D341Med (cell line): Measurements from ENCODE around the gene HOXD8.

Source experiments
- DNase-seq: peaks from one replicate; pipeline ENCODE4 v3.0.0; 2012; ENCODE audit warnings: low spot score

HOXD8 gene

GRCh38 chr2:176091329-176092258, 37.9 kb upstream of the HOXD8 start:
- no peak for DNase-seq

DNA sequence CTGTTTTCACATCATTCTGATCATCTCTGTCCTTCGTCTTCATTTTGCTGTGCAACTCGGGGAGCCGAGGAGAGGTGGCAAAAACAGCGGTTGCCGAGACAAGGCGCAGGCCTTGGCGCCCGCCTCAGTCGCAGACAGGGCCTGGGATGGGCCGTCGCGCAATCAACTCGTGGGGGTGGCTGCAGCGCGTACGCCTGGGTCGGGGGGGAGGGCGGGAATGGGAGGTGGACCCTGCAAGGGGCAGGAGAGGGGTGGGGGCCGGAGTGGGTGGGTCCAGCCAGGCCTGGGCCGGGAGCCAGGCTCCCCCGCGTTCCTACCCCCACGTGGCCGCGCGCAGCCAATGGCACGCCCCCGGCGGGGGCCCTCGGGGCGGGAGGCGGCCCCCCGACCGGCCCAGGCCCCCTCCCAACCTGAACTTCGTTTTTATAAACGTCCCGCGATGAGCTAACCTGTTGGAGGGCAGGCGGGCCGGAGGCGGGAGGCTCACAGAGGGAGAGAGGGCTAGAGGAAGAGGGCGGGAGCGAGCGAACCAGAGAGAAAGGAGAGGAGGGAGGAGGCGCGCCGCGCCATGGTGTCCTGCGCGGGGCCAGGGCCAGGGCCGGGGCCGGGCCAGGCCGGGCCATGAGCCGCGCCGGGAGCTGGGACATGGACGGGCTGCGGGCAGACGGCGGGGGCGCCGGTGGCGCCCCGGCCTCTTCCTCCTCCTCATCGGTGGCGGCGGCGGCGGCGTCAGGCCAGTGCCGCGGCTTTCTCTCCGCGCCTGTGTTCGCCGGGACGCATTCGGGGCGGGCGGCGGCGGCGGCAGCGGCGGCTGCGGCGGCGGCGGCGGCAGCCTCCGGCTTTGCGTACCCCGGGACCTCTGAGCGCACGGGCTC, 37.0 kb upstream of the HOXD8 start, which contains the start of gene HOXD13:
Gene HOXD13 (plus strand): TSS at position 452 of the 875 bp plus-strand sequence. CDS start 170 bp downstream, at position 622.
- DNase-seq: no peak

DNA sequence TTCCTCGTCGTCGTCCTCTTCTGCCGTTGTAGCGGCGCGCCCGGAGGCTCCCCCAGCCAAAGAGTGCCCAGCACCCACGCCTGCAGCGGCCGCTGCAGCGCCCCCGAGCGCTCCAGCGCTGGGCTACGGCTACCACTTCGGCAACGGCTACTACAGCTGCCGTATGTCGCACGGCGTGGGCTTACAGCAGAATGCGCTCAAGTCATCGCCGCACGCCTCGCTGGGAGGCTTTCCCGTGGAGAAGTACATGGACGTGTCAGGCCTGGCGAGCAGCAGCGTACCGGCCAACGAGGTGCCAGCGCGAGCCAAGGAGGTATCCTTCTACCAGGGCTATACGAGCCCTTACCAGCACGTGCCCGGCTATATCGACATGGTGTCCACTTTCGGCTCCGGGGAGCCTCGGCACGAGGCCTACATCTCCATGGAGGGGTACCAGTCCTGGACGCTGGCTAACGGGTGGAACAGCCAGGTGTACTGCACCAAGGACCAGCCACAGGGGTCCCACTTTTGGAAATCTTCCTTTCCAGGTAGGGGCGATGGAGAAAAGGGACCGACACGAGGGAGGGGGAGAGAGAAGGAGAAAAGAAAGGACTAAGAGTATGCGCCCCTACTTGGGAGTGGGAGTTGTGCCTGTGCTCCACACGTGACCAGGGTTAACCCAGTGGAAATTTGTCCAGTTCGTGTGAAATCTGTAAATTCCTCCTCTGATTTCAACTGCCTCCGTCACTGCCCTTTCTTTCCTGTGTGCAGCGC, 36.2 kb upstream of the HOXD8 start:
- no peak for DNase-seq

DNA sequence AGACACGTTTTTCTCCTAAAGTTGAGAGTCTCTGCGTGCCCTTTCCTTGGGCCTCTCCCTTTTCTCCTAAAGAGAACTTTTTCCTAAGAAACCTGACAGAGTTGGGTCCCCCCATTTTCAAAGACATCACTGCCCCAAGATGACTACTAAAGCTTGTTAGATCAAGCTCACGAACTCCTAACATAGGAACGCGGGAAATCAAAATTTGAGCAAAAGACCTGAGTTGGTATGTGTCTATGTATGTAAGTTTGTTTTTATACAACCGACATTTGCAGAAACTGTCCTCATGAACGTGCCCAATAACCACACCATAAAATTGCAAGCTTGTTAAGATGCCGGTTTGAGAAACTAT, 35.6 kb upstream of the HOXD8 start:
- DNase-seq: no peak

- DNase-seq: no peak
Observed at GRCh38 chr2:176094349-176094748, 35.2 kb upstream of the HOXD8 start.

- DNase-seq: no peak
Observed at GRCh38 chr2:176095421-176095820, 34.1 kb upstream of the HOXD8 start.

DNA sequence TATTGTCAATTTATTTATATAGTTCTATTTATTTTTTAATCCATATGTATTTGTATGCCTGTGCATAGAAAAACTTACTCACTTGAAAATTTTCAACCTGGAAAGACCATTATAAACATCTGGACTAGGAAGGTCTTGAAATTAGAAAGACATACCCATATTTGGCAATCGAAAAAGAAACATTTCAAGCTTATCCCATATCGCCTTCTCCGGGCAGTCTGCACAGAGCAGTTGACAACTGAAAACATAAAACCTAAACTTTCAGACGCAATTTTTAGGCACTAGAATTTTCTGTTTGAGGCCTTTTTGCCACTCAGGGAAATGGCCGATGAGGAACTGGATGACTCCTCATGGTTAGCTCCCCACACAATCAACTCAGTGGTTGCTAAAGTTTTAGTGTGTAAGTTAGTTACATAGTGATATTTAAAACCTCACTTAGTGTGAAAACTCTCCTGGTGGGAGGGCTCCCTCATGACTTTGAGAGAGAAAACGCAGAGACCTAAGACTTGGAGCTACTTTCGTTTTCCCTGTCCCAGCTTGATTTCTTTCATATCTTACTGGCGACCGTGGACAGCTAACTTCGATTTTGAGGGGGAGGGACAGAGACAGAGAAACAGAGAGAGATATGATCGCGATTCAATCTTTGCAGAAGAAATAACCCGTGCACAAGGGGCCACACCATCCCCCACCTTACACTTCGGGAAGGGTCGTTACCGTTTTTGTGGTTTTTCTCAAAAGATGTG, 33.1 kb upstream of the HOXD8 start:
- no peak for DNase-seq

- DNase-seq: peak; percentile 83
Observed at GRCh38 chr2:176096986-176097819, 32.3 kb upstream of the HOXD8 start.

GRCh38 chr2:176097820-176098365, 31.6 kb upstream of the HOXD8 start:
- no peak for DNase-seq

DNA sequence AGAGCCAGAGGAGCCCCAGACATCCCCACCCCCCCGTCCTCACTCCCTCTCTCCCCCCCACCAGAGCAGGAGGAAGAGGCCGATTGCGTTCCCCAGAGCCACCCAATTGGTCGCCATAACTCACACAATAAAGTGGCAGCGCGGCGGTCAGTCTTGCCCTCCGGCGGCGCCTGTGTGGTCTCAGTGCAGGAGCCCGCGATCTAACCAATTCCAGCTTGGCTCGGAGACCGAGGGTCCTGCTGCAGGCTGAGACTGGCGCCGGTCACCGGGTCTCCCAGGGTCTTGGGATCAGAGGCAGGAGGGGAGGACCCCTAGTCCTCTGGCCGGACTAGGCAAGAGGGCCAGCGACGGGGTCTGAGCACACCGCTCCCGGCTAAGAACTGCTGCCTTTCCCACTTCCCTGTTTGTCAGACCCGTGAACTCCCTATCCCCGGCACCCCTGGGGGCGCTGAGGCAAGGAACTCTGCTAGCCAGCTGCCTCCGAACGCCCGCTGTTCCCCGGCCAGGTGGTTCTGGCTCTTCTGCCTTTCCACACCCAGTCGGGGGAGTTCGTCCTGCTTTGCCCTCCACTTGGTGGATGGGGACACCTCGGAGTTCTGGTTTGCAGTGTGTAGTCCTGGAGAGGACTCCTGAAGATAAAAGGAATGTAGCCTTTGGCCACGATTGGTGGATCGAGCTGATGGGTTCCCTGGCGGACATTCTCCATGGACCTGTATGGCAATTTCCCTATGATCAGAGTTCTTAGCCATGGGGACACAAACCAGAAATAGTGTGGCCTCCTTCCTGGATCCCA, 30.9 kb upstream of the HOXD8 start:
- DNase-seq: no peak

- DNase-seq: no peak
Observed at GRCh38 chr2:176099159-176099727, 30.3 kb upstream of the HOXD8 start.

DNA sequence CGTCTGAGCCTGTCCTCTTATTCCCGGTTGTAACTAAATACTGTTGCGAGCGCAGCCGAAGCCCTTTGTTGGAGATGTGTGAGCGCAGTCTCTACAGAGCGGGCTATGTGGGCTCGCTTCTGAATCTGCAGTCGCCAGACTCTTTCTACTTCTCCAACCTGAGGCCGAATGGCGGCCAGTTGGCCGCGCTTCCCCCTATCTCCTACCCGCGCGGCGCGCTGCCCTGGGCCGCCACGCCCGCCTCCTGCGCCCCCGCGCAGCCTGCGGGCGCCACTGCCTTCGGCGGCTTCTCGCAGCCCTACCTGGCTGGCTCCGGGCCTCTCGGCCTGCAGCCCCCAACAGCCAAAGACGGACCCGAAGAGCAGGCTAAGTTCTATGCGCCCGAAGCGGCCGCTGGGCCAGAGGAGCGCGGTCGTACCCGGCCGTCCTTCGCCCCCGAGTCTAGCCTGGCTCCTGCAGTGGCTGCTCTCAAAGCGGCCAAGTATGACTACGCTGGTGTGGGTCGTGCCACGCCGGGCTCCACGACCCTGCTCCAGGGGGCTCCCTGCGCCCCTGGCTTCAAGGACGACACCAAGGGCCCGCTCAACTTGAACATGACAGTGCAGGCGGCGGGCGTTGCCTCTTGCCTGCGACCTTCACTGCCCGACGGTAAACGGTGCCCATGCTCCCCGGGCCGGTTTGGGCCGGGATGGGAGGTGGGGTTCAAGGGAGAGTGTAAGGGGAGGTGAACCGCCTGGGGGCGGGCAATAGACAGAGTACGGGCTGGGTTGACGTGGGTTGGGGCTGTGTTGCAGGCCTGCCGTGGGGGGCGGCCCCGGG, 29.6 kb upstream of the HOXD8 start, which contains the start of gene HOXD12:
Gene HOXD12 (plus strand): TSS at position 68 of the 819 bp plus-strand sequence. CDS start 7 bp downstream, at position 75.
- peak; percentile 31 for DNase-seq

GRCh38 chr2:176100547-176101140, 28.9 kb upstream of the HOXD8 start:
- DNase-seq: no peak

DNA sequence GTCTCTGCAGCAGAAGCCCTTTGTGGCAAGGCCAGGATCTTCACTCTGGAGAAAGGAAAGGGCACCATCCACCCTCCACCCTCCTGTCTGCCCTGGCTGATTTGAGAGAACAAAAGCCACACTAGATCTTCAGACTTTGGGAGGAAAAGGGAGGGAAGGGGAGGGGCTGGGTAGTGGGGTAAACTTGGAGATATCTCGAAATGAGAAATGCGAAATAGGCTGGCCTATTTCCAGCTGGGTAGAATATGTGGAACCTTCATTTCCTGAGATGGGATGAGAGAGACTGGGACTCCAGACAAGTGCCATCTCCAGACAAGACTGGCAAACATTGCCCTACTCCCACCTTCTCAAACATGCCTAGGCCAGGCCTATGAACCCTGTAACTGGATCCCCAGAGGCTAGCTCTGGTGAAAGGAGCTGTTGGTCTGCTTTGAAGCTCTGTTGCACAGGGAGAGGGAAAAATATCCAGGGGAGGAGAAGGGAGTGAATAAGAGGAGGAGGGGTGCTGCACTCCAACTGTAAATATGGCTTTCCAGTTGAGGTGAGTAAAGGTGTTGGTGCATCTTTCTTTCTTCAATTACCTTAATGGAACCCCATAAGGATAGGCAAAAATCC, 28.2 kb upstream of the HOXD8 start:
- no peak for DNase-seq

DNA sequence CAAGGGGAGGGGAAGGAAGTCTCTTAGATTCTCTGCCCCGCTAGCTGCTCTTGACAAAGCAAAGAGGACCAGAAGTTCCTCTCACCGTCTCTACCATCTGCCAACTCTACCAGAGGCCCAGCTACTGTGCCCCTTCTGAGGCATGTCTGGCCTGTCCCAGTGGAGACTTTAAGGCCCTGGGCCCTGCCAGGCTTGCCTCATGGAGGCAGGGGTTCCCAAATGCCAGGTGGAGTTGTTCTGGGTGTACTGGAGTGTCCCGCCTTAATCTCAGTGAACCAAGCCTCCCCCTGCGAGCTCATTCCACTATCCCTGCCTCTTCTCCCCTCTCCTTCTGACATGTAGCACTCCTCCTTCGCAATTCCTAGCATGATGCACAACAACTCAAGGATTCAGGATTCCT, 27.7 kb upstream of the HOXD8 start:
- DNase-seq: no peak

- DNase-seq: no peak
Observed at GRCh38 chr2:176102309-176102866, 27.1 kb upstream of the HOXD8 start.

DNA sequence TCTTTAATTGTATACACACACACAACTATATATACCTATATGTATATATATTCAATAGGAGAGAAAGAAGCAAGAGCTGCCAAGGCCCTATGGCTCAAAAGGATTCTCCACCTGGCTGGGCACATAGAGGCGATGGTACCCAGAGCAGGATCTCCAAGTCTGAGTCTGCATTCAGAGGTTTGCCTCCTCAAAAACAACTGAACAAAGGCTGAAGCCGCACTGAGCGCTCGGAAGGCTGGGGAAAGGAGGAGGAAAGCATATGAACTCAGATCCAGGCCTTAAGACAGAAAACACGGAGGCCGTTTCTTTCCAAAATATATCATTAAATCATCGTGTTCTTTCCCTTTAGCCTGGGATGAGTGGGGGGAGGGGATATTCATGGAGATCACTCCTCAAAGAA, 26.3 kb upstream of the HOXD8 start:
- no peak for DNase-seq
